GM21576 (cell line): ENCODE measurements around the gene PLK1.
"Not testable (repeated sequence)": the region's sequence is repeated elsewhere in the genome, so short reads cannot be mapped to it uniquely, and the experiment has no call there.

Source experiments
- ATAC-seq: cut with Tn5 transposase; IDR thresholded peaks from one replicate; pipeline ENCODE4 v1.9.1; 2021; ENCODE audit warnings: mild to moderate bottlenecking, moderate library complexity; ENCODE audit not compliant: unreplicated experiment

Gene PLK1

GRCh38 chr16:23678430-23679273 lies at the start of gene PLK1:
Gene PLK1 (plus strand): TSS chr16:23678889. CDS start chr16:23678933, 44 bp downstream.
- ATAC-seq = peak; percentile 79

- no peak for ATAC-seq
Observed at GRCh38 chr16:23629516-23629915, 49.2 kb upstream of the PLK1 start.

- ATAC-seq = not testable (repeated sequence)
Observed at GRCh38 chr16:23631874-23632273, 46.8 kb upstream of the PLK1 start.

- no peak for ATAC-seq
Observed at GRCh38 chr16:23634461-23635036, 44.1 kb upstream of the PLK1 start.

GRCh38 chr16:23635958-23636357 lies 42.7 kb upstream of the PLK1 start:
- no peak for ATAC-seq

- no peak for ATAC-seq
Observed at GRCh38 chr16:23640615-23640930, 38.1 kb upstream of the PLK1 start.

GRCh38 chr16:23640931-23641765 lies 37.5 kb upstream of the PLK1 start, which contains the start of the genes DCTN5 and PALB2:
Gene DCTN5 (plus strand): TSS chr16:23641466. CDS start chr16:23641543, 77 bp downstream.
Gene PALB2 (minus strand): TSS chr16:23641310. CDS start chr16:23641157, 153 bp downstream.
- ATAC-seq = peak; percentile 94

GRCh38 chr16:23642246-23642774 lies 36.4 kb upstream of the PLK1 start:
- no peak for ATAC-seq

- ATAC-seq = no peak
Observed at GRCh38 chr16:23650674-23651416, 27.8 kb upstream of the PLK1 start.

- ATAC-seq = peak; percentile 72
Observed at GRCh38 chr16:23651943-23652468, 26.7 kb upstream of the PLK1 start.

GRCh38 chr16:23663918-23664317 lies 14.8 kb upstream of the PLK1 start:
- ATAC-seq = no peak

GRCh38 chr16:23666571-23667354 lies 11.9 kb upstream of the PLK1 start:
- ATAC-seq = no peak

GRCh38 chr16:23667355-23667659 lies 11.4 kb upstream of the PLK1 start:
- no peak for ATAC-seq

GRCh38 chr16:23668225-23668624 lies 10.5 kb upstream of the PLK1 start:
- no peak for ATAC-seq

- no peak for ATAC-seq
Observed at GRCh38 chr16:23668873-23669272, 9.8 kb upstream of the PLK1 start.

GRCh38 chr16:23670137-23670776 lies 8.4 kb upstream of the PLK1 start:
- ATAC-seq = peak; percentile 95

- no peak for ATAC-seq
Observed at GRCh38 chr16:23673971-23674614, 4.6 kb upstream of the PLK1 start.

- no peak for ATAC-seq
Observed at GRCh38 chr16:23676924-23677480, 1.7 kb upstream of the PLK1 start.
